Breast epithelium (tissue), 4 donors: Measurements from ENCODE around the gene TSR3. TPM values are rescaled to one million over a fixed set of nuclear protein-coding genes. Genes with fewer than 3 reads are reported as not detected.

Experiments used
- DNase-seq, 2 donors: peaks; one replicate each; pipeline ENCODE4 v3.0.0-alpha.2; 2019; ENCODE audit warnings: low spot score in 2 of 2
- H3K27ac ChIP-seq, 2 donors: fragments of 200-600 bp; sonication (generic) in 1 of 2; one replicate each; pipeline ENCODE4 v1.5.1; 2016 to 2019; ENCODE audit warnings: mild to moderate bottlenecking in 1 of 2
- H3K27me3 ChIP-seq, 2 donors: fragments of 200-600 bp; sonication (generic) in 1 of 2; one replicate each; pipeline versions ENCODE4 v1.5.1 to v1.6.0; 2017 to 2019; ENCODE audit warnings: control low read depth in 1 of 2, mild to moderate bottlenecking in 1 of 2
- H3K36me3 ChIP-seq: fragments of 200-600 bp; one replicate; pipeline ENCODE4 v1.5.1; 2019
- H3K4me1 ChIP-seq, 2 donors: fragments of 200-600 bp; sonication (generic); one replicate each; pipeline ENCODE4 v1.5.1; 2016 to 2019; ENCODE audit warnings: control low read depth in 1 of 2
- H3K4me3 ChIP-seq, 3 donors: fragments of 200-600 bp; sonication (generic); 1 replicate in 2 of 3; 2 replicates in 1 of 3; pipeline ENCODE4 v1.5.1; 2016 to 2019; ENCODE audit warnings: mild to moderate bottlenecking in 3 of 3, moderate library complexity in 2 of 3
- H3K9me3 ChIP-seq, 2 donors: fragments of 200-600 bp; sonication (generic) in 1 of 2; one replicate each; pipeline ENCODE4 v1.5.1; 2016 to 2019; ENCODE audit warnings: control low read depth in 1 of 2
- CTCF ChIP-seq, 3 donors: fragments of 450-650 bp; IDR thresholded peaks; one replicate each; pipeline ENCODE4 v1.5.1; 2016 to 2017; ENCODE audit warnings: antibody characterized with exemption in 3 of 3, mild to moderate bottlenecking in 3 of 3, moderate library complexity in 3 of 3
- POLR2A ChIP-seq: fragments of 450-650 bp; IDR thresholded peaks from one replicate; pipeline ENCODE4 v1.6.1; 2016; ENCODE audit warnings: antibody characterized with exemption, mild to moderate bottlenecking, moderate library complexity
- POLR2AphosphoS5 ChIP-seq, 3 donors: sonication (generic); formaldehyde crosslinking; IDR thresholded peaks; one replicate each; pipeline ENCODE4 v1.6.1; 2017; ENCODE audit warnings: antibody characterized with exemption in 3 of 3
- intact Hi-C: fragments of 100-400 bp; cut with DNase I; formaldehyde crosslinking; loops from one replicate; pipeline ENCODE4 v1.15.1; 2023; ENCODE audit warnings: low total_unique reads
- total RNA-seq, 3 donors: library from RNA; depleted of rRNA; stranded (reverse); fragments of >200 nt; gene quantifications; one replicate each; pipeline ENCODE4 v1.1.0, GENCODE V29; 2016

TSR3 gene
- total RNA-seq, 3 donors from 2014 or later: 54.4 to 72.3 (median 59.6) TPM

GRCh38 chr16:1348926-1349325 lies 2.8 kb downstream of the TSR3 start:
- H3K27ac ChIP-seq: no peak overlapping the region
- peaks cover 3 to 10% of the 10 kb centered on the region in 2 donors for H3K4me1 ChIP-seq
- intact Hi-C loops: no loop called here
- no peaks in the 10 kb centered on the region for H3K27me3 ChIP-seq
- no peak for TF ChIP-seq CTCF (IDR thresholded peaks at IDR 0.05)
- no peak for TF ChIP-seq POLR2AphosphoS5 (IDR thresholded peaks at IDR 0.05)
- no peak for TF ChIP-seq POLR2A
- no peak for DNase-seq
- no peaks in the 10 kb centered on the region for H3K36me3 ChIP-seq
- no peaks in the 10 kb centered on the region for H3K9me3 ChIP-seq
- H3K4me3 ChIP-seq: no peak overlapping the region

- H3K4me3 ChIP-seq: no peak overlapping the region
- DNase-seq: no peak
- H3K27me3 ChIP-seq: no peaks in the 10 kb centered on the region
- no peaks in the 10 kb centered on the region for H3K36me3 ChIP-seq
- no peak overlapping the region for H3K27ac ChIP-seq
- H3K9me3 ChIP-seq: no peaks in the 10 kb centered on the region
- intact Hi-C loops: no loop called here
- H3K4me1 ChIP-seq: peaks cover 3 to 10% of the 10 kb centered on the region in 2 donors
- no peak for TF ChIP-seq POLR2A
- TF ChIP-seq CTCF (IDR thresholded peaks at IDR 0.05): no peak
- no peak for TF ChIP-seq POLR2AphosphoS5 (IDR thresholded peaks at IDR 0.05)
Observed at GRCh38 chr16:1348441-1348840, 3.2 kb downstream of the TSR3 start.

GRCh38 chr16:1347962-1348361 lies 3.7 kb downstream of the TSR3 start:
- no peak for DNase-seq
- no peaks in the 10 kb centered on the region for H3K9me3 ChIP-seq
- intact Hi-C loops: loop anchor here (2.0 kb wide), 1 partner anchor 39 kb away; the partner anchor contains the start of gene UBE2I
- H3K27ac ChIP-seq: no peak overlapping the region
- H3K27me3 ChIP-seq: no peaks in the 10 kb centered on the region
- no peaks in the 10 kb centered on the region for H3K36me3 ChIP-seq
- H3K4me1 ChIP-seq: peaks cover 3 to 10% of the 10 kb centered on the region in 2 donors
- TF ChIP-seq POLR2A (no peak), CTCF (IDR thresholded peaks at IDR 0.05) (no peak), POLR2AphosphoS5 (IDR thresholded peaks at IDR 0.05) (no peak)
- no peak overlapping the region for H3K4me3 ChIP-seq

GRCh38 chr16:1347286-1347855 lies 4.3 kb downstream of the TSR3 start:
- no peak for TF ChIP-seq CTCF (IDR thresholded peaks at IDR 0.05)
- TF ChIP-seq POLR2A: no peak
- TF ChIP-seq POLR2AphosphoS5 (IDR thresholded peaks at IDR 0.05): no peak
- Histone ChIP-seq H3K27ac (no peak overlapping the region), H3K36me3 (no peaks in the 10 kb centered on the region), H3K27me3 (no peaks in the 10 kb centered on the region), H3K4me3 (no peak overlapping the region), H3K4me1 (peaks cover 4 to 7% of the 10 kb centered on the region in 2 donors), H3K9me3 (no peaks in the 10 kb centered on the region)
- no peak for DNase-seq
- intact Hi-C loops: loop anchor here (2.0 kb wide), 1 partner anchor 39 kb away; the partner anchor contains the start of gene UBE2I

- intact Hi-C loops: loop anchor here (2.0 kb wide), 1 partner anchor 38 kb away; the partner anchor contains the start of gene UBE2I
- TF ChIP-seq POLR2A (no peak), CTCF (IDR thresholded peaks at IDR 0.05) (no peak), POLR2AphosphoS5 (IDR thresholded peaks at IDR 0.05) (no peak)
- Histone ChIP-seq H3K27ac (no peak overlapping the region), H3K9me3 (no peaks in the 10 kb centered on the region), H3K27me3 (no peaks in the 10 kb centered on the region), H3K36me3 (no peaks in the 10 kb centered on the region), H3K4me1 (peaks cover 4% of the 10 kb centered on the region in 2 donors), H3K4me3 (no peak overlapping the region)
- DNase-seq: no peak
Observed at GRCh38 chr16:1346422-1347285, 5.0 kb downstream of the TSR3 start.
